ES-I3 (cell line): Measurements from ENCODE around the gene TTC24.
"Not testable (repeated sequence)": the region's sequence is repeated elsewhere in the genome, so short reads cannot be mapped to it uniquely, and the experiment has no call there.

Experiments
- H3K36me3 ChIP-seq: 2 replicates; pipeline ENCODE4 v1.6.1; 2013; ENCODE audit warnings: mild to moderate bottlenecking, low read length, control low read depth, moderate library complexity; ENCODE audit not compliant: insufficient read depth
- H3K4me1 ChIP-seq: 2 replicates; pipeline ENCODE4 v1.6.1; 2013; ENCODE audit warnings: mild to moderate bottlenecking, control low read depth, low read length; ENCODE audit not compliant: insufficient read depth
- H3K9ac ChIP-seq: 2 replicates; pipeline ENCODE4 v1.6.1; 2013; ENCODE audit warnings: low read depth, mild to moderate bottlenecking, low read length, moderate library complexity
- H3K9me3 ChIP-seq: 2 replicates; pipeline ENCODE4 v1.6.1; 2013; ENCODE audit warnings: mild to moderate bottlenecking, low read length, moderate library complexity; ENCODE audit not compliant: control insufficient read depth, insufficient read depth

The TTC24 gene

GRCh38 chr1:156598731-156599432 lies 19.4 kb downstream of the TTC24 start:
- no peaks in the 10 kb centered on the region for H3K4me1 ChIP-seq

GRCh38 chr1:156599811-156600210 lies 20.3 kb downstream of the TTC24 start:
- Histone ChIP-seq H3K36me3 (peaks cover 22% of the 10 kb centered on the region), H3K9ac (no peak overlapping the region), H3K9me3 (no peaks in the 10 kb centered on the region), H3K4me1 (no peaks in the 10 kb centered on the region)

More at GRCh38 chr1:156598731-156599432, 19.4 kb downstream of the TTC24 start:
- Histone ChIP-seq H3K36me3 (peaks cover 22% of the 10 kb centered on the region), H3K9me3 (no peaks in the 10 kb centered on the region), H3K9ac (no peak overlapping the region)

GRCh38 chr1:156600733-156601121 lies 21.2 kb downstream of the TTC24 start:
- Histone ChIP-seq H3K9me3 (no peaks in the 10 kb centered on the region), H3K4me1 (no peaks in the 10 kb centered on the region), H3K9ac (peak overlapping the region; percentile 81), H3K36me3 (peaks cover 18% of the 10 kb centered on the region)

- H3K4me1 ChIP-seq = no peaks in the 10 kb centered on the region
- peak within 1 kb of the TSS; percentile 81 for H3K9ac ChIP-seq
- peaks cover 14% of the 10 kb centered on the region for H3K36me3 ChIP-seq
- no peaks in the 10 kb centered on the region for H3K9me3 ChIP-seq
Observed at GRCh38 chr1:156601122-156601830, 21.8 kb downstream of the TTC24 start, which contains the start of gene GPATCH4. GPATCH4 (minus strand) TSS chr1:156601479.

- Histone ChIP-seq H3K9me3 (no peaks in the 10 kb centered on the region), H3K9ac (peak overlapping the region; percentile 81; the same call in 1 of the 2 replicates), H3K36me3 (peaks cover 9% of the 10 kb centered on the region), H3K4me1 (no peaks in the 10 kb centered on the region)
Observed at GRCh38 chr1:156601892-156602291, 22.4 kb downstream of the TTC24 start.

GRCh38 chr1:156602557-156602993 lies 23.1 kb downstream of the TTC24 start:
- Histone ChIP-seq H3K4me1 (no peaks in the 10 kb centered on the region), H3K9ac (peak overlapping the region; percentile 25; the same call in 1 of the 2 replicates), H3K9me3 (no peaks in the 10 kb centered on the region), H3K36me3 (peaks cover 6% of the 10 kb centered on the region)

GRCh38 chr1:156607344-156607743 lies 27.8 kb downstream of the TTC24 start:
- H3K9me3 ChIP-seq, H3K4me1 ChIP-seq, H3K9ac ChIP-seq, H3K36me3 ChIP-seq: not testable (repeated sequence)

GRCh38 chr1:156608036-156608674 lies 28.6 kb downstream of the TTC24 start:
- H3K4me1 ChIP-seq = no peaks in the 10 kb centered on the region
- H3K9me3 ChIP-seq = no peaks in the 10 kb centered on the region
- no peaks in the 10 kb centered on the region for H3K36me3 ChIP-seq
- H3K9ac ChIP-seq = no peak overlapping the region

GRCh38 chr1:156608981-156609380 lies 29.5 kb downstream of the TTC24 start:
- Histone ChIP-seq H3K4me1 (no peaks in the 10 kb centered on the region), H3K36me3 (no peaks in the 10 kb centered on the region), H3K9ac (no peak overlapping the region), H3K9me3 (no peaks in the 10 kb centered on the region)

GRCh38 chr1:156610072-156610471 lies 30.5 kb downstream of the TTC24 start:
- not testable (repeated sequence) for H3K4me1 ChIP-seq, H3K36me3 ChIP-seq, H3K9ac ChIP-seq, H3K9me3 ChIP-seq

GRCh38 chr1:156612666-156613065 lies 33.1 kb downstream of the TTC24 start:
- Histone ChIP-seq H3K4me1 (peaks cover 6% of the 10 kb centered on the region; the same call in 1 of the 2 replicates), H3K9ac (no peak overlapping the region), H3K36me3 (no peaks in the 10 kb centered on the region), H3K9me3 (no peaks in the 10 kb centered on the region)

GRCh38 chr1:156615946-156616345 lies 36.4 kb downstream of the TTC24 start:
- Histone ChIP-seq H3K36me3 (no peaks in the 10 kb centered on the region), H3K9me3 (no peaks in the 10 kb centered on the region), H3K9ac (no peak overlapping the region), H3K4me1 (peaks cover 6% of the 10 kb centered on the region; the same call in 1 of the 2 replicates)

- Histone ChIP-seq H3K9me3 (no peaks in the 10 kb centered on the region), H3K36me3 (no peaks in the 10 kb centered on the region), H3K9ac (no peak overlapping the region), H3K4me1 (peaks cover 6% of the 10 kb centered on the region; the same call in 1 of the 2 replicates)
Observed at GRCh38 chr1:156616463-156616862, 36.9 kb downstream of the TTC24 start.

- H3K9me3 ChIP-seq = no peaks in the 10 kb centered on the region
- peaks cover 6% of the 10 kb centered on the region; the same call in 1 of the 2 replicates for H3K4me1 ChIP-seq
Observed at GRCh38 chr1:156618853-156619581, 39.5 kb downstream of the TTC24 start, which contains the start of gene HAPLN2. HAPLN2 (plus strand) TSS chr1:156619415; CDS start chr1:156623491, 4,076 bp downstream.

More at GRCh38 chr1:156618853-156619581, 39.5 kb downstream of the TTC24 start, which contains the start of gene HAPLN2:
- H3K9ac ChIP-seq = no peak within 1 kb of the TSS
- no peaks in the 10 kb centered on the region for H3K36me3 ChIP-seq
